DMS 273 (cell line): ENCODE results near the gene ALG6.

ENCODE experiments used
- DNase-seq: peaks from one replicate; lab custom pipeline; 2025; ENCODE audit not compliant: unreplicated experiment; lab: John Stamatoyannopoulos, UW

Gene ALG6

DNA sequence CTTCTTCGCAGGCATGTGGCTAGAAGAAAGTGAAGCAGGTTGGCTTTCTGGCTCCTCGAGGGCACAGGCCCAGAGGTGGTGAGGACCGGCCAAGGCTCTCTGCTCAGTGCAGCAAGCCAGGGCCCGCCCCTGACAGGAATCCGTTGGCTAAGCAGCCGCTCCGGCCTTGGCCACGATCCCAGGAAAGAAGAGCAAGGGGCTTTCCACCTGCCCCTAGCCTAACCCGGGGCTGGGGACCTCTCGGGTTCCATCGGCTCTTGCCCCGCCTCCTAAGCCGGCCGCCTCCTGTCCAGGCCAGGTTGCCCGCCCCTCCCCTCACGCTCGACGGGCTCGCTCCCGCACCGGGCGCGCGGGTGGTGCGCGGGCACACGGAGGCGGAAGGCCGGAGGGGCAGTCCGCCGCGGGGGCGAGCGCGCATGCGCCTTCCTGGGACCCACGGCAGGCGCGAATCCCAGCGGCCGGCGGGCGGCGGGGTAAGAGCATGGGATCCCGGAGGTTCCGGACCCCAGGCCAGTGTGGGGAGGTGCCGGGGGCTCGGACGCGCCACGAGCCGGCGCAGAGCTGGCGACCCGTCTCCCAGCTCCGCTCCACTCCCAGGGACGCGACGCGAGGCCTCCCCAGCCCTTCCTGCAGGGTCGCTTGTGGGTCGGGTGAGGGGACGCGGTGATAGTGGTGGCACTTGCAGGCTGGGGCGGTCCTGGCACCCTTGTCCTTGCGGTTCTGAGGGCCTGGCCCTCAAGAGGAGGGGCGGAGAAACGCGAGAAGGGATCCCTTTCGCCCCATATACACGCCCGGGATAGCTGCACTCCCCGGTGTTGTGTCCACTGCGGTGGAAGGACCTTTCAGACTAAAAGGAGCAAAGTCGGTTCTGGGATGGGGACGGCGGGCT, at the start of gene ALG6:
TSS of gene ALG6 (plus strand) at position 413 of the 889 bp plus-strand sequence. CDS start 3,351 bp downstream, outside the sequence.
- DNase-seq, result peak; percentile 99

DNA sequence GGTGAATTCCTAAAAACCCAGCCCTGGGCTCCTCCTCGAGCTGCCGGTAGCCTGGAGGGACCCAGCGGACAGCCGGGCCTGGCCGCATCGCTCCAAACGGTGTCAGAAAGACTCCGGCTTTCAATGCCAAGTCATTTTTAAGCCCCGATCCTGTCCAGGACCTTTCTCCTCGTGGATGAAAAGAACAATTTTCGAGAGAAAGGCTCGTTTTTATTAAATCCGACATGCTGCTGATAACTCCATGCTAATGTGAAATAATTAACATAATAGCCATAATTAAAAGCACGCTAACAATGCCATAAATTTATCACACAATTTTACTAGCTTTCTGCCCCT, 49.6 kb upstream of the ALG6 start:
- no peak for DNase-seq

DNA sequence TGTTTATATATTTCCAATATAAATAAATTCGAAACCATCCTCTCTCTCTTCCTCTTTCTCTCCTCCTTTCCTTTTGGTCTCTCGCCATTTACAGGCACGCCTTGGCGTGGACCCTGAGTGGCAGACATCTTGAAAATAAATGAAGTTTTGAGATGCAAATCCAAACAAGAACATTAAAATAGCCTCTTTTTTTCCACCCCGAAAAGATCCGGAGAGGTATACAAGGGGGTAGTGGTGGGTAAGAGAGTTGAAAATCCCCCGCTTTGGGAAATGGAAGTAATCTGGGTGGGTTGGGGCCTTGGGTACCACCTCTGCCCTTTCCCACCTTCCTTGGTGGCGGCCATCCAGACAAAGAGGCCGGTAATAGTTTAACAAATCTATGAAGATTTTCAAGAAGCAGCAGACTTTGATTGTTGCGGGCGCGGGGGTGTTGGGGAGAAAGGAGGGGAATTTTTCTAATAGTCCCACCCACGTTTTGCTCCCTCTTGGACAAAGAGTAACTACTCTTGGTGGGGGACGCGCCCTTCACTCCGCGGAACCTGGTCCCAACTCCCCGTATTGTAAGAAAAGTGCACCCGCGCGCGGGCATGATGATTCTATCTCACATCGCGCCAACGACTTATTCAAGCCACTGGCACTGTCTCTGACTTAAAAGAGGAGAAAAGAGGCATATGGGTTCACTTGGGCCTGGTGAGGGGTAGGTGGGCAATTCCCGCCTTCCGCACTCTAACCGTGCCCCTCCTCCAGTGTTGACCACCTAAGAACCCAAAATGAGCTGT, 49.0 kb upstream of the ALG6 start:
- no peak for DNase-seq

DNA sequence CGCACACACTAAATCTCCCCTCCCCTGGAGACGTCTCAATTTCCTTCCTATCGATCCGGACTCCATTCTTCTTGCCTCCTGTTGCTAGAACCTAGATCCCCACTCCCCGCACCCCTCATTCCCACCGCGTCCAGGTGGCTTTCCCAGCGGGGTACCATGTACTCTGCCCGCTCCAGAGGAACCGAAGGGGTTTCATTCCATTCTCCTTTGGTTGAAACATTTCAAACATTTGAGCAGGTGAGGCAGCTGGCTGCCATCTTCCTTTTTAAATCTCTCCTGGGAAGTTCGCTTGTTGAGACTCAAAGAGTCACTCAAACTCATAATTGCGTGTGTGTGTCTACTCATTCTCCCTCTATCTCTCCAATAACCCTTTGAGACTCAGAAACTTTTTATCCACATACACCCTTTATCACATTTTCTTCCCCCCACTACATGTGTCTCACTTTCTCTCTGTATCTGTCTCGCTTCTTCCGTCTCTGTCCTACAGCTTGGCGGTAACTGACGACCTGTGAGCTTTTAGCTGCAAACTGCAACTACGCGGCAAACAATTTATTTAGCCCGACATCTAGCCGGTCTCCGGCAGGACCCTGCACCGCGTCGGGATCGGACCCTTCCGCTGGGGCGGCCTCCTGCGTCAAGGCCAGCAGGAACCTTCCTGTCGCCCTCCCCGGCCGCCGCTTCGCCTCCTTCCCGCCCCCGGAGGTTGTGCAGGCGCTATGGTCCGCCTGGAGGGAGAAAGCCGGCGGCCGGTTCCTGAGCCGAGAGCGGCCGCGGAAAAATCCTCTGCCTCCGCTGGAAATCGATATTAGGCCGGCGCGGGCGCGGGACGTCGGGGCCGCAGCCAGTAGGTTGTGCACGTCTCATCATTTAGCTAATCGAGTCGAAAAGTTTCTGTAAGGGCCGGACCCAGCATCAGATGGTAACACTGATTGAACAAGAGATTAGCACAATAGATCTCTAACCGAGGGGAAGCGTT, 48.1 kb upstream of the ALG6 start:
- DNase-seq, result no peak

DNA sequence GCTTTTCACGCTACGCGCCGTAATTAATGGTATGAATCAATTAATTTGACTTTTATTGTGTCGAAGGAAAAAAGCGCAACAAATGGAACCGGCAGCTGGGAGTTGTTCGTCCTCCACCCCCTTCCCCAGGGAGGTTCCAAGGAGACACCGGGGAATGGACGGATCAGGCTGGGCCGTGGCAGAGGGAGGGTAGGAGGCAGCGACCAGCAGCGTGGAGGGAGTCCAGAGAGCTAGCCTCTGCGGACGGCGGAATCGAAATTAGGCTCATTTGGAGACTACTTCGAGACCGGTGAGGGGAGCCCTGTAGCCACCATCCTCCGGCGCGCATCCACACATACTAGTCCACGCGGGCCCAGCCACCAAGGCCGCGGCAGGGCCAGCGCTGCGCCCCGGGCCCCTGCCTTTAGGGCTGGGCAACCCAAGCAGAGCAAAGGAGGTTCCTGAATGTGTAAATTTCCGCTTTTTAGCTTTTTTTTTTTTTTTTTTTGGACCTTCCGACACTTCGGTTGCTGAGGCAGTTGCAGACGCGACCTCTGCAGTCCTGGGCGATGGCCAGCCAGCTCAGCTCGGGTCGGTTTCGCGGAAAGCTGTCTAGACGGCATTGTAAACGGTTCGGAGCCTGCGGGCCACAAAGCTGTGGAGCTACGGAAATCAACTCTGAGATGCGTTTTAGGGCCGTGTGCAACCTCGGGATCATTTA, 47.3 kb upstream of the ALG6 start:
- no peak for DNase-seq

DNA sequence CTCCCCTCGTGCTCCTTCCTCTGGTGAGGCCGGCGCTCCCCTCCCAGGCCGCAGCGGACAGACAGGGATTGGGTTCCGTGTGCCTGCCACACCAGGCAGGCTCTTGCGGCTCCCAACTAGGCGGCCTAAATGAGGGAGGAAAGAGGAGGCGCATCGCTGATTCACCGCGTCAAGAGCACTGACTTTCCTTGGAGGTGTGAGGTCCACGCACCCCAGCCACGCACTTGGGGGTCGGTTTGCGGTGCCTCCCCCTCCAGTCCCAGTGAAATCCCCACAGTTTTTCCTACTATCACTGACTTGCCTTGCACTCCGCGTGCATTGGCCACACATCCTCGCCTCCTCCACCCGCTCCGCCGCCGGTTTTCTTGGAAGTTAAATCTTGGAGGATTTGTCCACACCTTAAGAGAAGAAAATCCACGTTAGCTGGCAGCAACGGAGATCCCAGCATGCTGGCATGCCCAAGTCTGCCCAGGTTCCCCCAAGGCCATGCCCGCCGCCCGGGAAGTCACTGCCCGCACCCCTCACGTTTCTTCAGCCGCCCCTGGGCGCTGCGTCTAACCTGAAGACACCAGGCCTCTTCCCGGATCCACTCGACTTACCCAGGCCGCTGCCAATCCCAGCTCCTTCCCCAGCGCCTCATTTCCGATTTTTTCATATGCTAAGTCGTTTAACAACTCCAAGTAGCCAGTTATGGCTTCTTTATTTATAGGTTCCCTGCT, 46.2 kb upstream of the ALG6 start:
- no peak for DNase-seq

DNA sequence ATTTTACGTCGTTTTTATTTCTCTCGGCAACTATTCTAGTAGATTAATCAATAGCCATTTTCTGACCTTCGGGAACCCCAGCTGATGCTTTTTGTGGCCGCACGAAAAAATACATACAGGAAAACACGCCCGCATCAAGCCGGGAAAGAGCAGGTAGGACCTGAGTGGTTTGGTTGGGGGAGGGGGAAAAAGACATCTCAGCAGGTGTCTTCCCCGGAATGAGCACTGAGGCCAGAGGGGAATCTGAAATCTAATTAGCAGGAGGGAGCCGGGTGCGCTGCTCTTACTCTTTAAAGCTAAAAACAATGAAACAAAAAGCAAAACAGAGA, 45.7 kb upstream of the ALG6 start:
- no peak for DNase-seq

DNA sequence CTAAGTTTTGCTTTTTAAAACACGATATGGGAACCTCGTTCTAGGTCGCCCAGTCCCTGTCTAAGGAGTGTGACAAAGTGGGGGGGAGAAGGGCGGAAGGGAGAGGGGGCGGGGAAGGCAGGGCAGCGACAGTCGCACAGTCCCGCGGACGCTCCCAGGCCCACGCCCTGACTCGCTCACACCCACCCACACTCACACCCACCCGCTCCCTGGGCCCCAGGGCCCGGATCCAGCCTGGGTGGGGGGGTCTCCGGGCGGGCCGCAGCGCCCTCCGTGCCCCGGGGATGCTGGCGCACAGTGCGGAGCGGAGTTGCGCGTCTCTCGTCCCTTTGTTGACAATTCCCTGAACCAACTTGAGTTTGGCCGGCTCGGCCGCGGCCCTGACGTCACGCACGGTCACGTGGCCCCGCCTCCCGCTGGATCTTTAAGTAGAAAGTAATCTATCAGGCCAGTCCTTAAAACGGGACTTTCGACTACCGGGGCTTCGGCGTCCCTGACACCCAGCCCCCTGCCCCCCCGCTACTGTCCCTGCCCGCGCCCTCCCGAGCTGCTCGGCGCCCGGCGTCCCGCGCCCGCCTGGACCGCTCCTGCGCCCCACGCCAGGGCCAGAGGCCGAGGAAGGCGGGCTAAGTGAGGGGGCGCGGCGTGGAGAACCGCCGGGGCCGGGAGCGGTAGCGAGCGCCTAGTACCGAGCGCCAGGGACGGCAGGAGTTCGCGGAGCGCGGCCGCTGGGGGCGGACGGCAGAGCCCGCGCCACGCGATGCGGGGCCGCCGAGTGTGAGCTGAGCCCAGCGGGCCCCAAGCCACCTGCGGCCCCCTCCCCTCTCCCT, 45.1 kb upstream of the ALG6 start, which contains the start of gene FOXD3:
TSS of gene FOXD3 (plus strand) at position 454 of the 830 bp plus-strand sequence. CDS start 492 bp downstream, outside the sequence.
- peak; percentile 82 for DNase-seq

DNA sequence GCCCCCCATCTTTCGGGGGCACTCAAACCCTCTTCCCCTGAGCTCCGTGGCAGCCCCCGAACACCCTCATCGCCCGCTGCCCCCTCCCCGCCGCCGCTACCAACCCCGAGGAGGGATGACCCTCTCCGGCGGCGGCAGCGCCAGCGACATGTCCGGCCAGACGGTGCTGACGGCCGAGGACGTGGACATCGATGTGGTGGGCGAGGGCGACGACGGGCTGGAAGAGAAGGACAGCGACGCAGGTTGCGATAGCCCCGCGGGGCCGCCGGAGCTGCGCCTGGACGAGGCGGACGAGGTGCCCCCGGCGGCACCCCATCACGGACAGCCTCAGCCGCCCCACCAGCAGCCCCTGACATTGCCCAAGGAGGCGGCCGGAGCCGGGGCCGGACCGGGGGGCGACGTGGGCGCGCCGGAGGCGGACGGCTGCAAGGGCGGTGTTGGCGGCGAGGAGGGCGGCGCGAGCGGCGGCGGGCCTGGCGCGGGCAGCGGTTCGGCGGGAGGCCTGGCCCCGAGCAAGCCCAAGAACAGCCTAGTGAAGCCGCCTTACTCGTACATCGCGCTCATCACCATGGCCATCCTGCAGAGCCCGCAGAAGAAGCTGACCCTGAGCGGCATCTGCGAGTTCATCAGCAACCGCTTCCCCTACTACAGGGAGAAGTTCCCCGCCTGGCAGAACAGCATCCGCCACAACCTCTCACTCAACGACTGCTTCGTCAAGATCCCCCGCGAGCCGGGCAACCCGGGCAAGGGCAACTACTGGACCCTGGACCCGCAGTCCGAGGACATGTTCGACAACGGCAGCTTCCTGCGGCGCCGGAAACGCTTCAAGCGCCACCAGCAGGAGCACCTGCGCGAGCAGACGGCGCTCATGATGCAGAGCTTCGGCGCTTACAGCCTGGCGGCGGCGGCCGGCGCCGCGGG, 44.2 kb upstream of the ALG6 start:
- peak; percentile 86 for DNase-seq

DNA sequence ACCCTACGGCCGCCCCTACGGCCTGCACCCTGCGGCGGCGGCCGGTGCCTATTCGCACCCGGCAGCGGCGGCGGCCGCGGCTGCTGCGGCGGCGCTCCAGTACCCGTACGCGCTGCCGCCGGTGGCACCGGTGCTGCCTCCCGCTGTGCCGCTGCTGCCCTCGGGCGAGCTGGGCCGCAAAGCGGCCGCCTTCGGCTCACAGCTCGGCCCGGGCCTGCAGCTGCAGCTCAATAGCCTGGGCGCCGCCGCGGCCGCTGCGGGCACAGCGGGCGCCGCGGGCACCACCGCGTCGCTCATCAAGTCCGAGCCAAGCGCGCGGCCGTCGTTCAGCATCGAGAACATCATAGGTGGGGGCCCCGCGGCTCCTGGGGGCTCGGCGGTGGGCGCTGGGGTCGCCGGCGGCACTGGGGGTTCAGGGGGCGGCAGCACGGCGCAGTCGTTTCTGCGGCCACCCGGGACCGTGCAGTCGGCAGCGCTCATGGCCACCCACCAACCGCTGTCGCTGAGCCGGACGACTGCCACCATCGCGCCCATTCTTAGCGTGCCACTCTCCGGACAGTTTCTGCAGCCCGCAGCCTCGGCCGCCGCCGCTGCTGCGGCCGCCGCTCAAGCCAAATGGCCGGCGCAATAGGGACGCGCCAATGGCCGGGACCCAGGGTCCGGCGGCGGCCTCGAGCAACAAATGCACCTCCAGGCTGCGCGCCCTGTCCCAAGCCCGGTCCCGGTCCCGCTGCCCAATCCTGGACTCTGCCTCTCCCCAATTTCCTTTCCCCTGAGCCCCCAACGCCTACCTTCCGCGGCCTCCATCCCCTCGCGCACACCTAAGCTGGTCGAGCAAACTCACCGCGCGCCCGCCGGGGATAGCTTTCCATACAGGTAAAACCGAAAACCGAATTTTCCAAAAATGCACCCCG, 43.3 kb upstream of the ALG6 start:
- DNase-seq, result peak; percentile 84

DNA sequence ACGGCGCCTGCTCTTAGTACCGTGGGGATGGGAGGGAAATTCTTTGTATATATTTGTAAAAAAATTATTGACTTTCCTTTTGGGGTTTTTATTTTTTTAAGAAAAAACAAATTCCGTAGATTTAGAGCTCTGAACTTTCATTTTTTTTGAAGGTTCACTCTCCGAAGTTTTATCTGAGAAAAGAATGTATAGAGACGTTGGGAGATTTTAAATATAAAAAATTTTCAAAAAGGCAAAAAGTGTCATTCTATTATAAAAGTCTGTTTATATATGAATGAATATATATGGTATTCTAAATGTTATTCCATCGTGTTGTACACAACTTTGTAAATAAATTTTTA, 42.7 kb upstream of the ALG6 start:
- DNase-seq, result no peak

DNA sequence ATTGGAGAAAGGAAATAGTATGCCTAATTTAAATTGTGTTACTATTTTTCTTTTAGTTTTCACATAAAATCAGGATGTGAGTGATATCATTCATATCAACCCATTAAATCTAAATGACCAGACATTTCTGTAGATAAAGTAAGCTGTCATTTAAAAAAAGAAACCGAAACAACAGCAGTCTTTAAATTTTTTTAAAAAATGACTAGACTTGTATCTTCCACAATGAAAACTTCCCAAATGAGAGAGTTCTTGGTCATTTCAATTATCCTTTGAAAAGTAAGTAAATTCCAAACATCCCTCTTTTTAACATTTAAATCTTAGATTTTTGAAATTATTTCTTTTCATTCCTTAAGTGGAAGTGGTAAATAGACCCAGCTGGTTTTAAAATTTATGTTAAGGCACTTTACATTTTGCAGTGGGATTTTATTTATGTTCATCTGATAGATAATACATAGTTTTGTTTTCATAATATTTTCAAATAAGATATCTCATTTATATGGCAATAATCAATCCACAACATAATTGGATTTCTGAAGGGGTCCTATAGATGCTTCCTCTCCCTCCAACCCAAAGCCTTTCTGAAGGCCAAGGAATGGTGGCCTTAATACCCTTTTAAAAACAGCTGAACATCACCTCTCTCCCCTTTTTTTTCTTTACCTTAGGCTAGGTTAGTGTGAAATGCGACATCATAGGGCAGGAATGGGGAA, 42.0 kb upstream of the ALG6 start:
- DNase-seq, result no peak

DNA sequence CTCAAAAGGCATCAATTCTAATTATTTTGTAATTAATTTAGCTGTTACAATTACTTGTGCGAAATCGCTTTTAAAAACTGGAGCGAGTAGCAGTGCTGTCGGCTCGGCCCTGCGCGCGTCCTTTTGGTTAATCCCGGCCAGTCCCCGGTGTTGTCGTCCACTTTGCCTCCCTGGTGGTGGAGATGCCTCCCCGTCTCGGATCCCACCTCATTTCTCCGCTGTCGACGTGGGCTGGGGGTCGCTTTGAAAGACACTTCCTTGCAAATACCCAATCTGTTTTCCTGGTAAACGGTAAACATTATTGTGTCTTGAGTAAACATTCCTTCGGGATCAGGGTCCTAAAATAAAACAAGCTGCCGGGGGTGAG, 41.3 kb upstream of the ALG6 start:
- DNase-seq, result no peak

DNA sequence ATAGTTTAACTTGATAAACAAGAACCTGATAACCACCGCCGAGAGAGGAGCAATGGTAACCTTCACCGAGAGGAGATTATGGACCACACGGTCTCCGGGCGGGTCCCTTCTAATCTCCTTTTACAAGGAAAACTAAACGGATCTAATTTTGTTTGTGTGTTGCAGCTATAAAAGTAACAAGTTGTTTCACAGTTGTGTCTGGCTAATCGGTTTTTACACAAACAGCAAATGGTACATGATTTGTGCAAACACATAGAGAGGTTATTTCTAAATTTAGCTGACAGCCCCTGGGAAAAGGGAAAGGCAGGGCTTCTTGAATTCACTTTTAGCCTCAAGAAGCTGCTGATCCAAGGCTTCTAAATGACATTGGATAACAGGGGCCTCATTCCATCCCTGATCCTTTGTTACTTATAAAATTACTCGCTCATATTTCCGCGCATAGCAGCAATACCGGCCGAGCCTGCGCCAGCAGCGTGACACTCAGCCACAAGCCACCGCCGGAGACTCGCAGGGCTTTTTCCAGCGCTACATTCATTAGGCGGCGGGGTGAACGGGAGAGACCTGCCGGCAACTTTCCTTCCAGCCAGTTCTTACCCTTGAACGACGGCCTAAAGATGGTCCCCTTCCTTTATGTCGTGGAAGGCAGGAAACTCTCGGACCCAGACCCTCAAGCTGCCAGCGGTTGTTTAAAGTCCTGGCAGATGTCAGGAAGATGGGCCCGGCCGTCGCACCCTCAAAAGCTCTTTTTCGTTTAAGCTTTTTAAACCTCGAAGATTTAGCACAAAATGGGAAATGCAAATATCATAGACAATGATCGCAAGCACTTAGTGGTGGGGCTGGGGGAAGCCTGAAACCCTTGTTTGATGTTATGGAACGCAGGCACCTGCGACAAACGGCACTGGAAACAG, 40.7 kb upstream of the ALG6 start:
- DNase-seq, result peak; percentile 16

DNA sequence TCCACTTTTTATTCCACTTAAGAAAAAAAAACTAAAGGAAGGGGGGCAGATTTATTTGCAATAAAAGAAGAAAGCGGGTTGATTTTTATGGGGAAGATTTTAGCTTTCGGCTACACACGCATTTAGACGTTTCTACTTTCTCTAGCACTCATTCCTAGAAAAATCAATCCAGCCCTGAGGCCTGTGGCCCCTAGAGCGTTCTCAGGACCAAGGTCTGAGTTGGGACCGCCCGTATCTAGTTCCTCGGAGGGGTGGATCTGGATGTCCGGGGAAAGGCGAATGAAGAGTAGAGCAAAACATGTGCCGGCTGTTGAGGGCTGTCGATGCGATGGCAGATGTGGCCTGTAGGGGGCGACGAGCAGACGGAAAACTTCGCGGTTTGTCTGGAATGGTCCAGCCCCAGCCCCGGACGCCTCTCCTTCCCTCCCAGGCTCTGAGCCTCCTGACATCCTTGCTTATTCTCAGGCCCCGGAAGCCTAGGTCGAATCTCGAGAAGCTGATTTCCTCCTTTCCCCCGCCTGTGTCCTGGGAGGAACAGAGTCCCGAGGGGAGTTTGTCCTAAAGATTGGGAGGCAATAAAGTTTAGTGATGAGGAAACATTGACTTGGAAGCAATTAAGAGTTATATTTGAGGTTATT, 39.9 kb upstream of the ALG6 start:
- peak; percentile 88 for DNase-seq
